HG02970 (cell line): ENCODE results near the gene AMOTL2.

ENCODE experiments used
- ATAC-seq: cut with Tn5 transposase; IDR thresholded peaks from one replicate; pipeline ENCODE4 v1.9.1; 2021; ENCODE audit warnings: mild to moderate bottlenecking, moderate library complexity, moderate number of reproducible peaks; ENCODE audit not compliant: unreplicated experiment, low FRiP score

The AMOTL2 gene

GRCh38 chr3:134374105-134374790, at the start of gene AMOTL2:
TSS of gene AMOTL2 (minus strand) at chr3:134374447. CDS start at chr3:134371433, 3,014 bp downstream.
- ATAC-seq, result no peak

- no peak for ATAC-seq
Observed at GRCh38 chr3:134423153-134423552, 48.9 kb upstream of the AMOTL2 start.

GRCh38 chr3:134419960-134420321, 45.7 kb upstream of the AMOTL2 start:
- ATAC-seq, result no peak

GRCh38 chr3:134419214-134419959, 45.1 kb upstream of the AMOTL2 start:
- no peak for ATAC-seq

- no peak for ATAC-seq
Observed at GRCh38 chr3:134409041-134409440, 34.8 kb upstream of the AMOTL2 start.

GRCh38 chr3:134407239-134407625, 33.0 kb upstream of the AMOTL2 start:
- ATAC-seq, result no peak

GRCh38 chr3:134406331-134407238, 32.3 kb upstream of the AMOTL2 start:
- no peak for ATAC-seq

GRCh38 chr3:134404366-134404885, 30.2 kb upstream of the AMOTL2 start:
- ATAC-seq, result no peak

GRCh38 chr3:134397755-134398154, 23.5 kb upstream of the AMOTL2 start:
- no peak for ATAC-seq

- no peak for ATAC-seq
Observed at GRCh38 chr3:134395103-134395502, 20.9 kb upstream of the AMOTL2 start.

- no peak for ATAC-seq
Observed at GRCh38 chr3:134394380-134394779, 20.1 kb upstream of the AMOTL2 start.

- no peak for ATAC-seq
Observed at GRCh38 chr3:134393074-134393473, 18.8 kb upstream of the AMOTL2 start.

- ATAC-seq, result no peak
Observed at GRCh38 chr3:134392336-134392983, 18.2 kb upstream of the AMOTL2 start.

- ATAC-seq, result no peak
Observed at GRCh38 chr3:134389865-134390264, 15.6 kb upstream of the AMOTL2 start.

GRCh38 chr3:134388788-134389485, 14.7 kb upstream of the AMOTL2 start:
- ATAC-seq, result no peak

GRCh38 chr3:134388292-134388691, 14.0 kb upstream of the AMOTL2 start:
- ATAC-seq, result no peak

GRCh38 chr3:134387293-134387692, 13.0 kb upstream of the AMOTL2 start:
- no peak for ATAC-seq

GRCh38 chr3:134384963-134385362, 10.7 kb upstream of the AMOTL2 start:
- no peak for ATAC-seq

GRCh38 chr3:134381831-134382442, 7.7 kb upstream of the AMOTL2 start:
- no peak for ATAC-seq
